HEK293T (cell line): ENCODE measurements around the gene FGFR2.

Source experiments
- ELF4 ChIP-seq: fragments of 450-650 bp; IDR thresholded peaks from 2 replicates; pipeline ENCODE4 v1.6.1; 2017; ENCODE audit warnings: antibody characterized with exemption
- ZNF384 ChIP-seq: fragments of 450-650 bp; IDR thresholded peaks from 2 replicates; pipeline ENCODE4 v1.6.1; 2016

DNA sequence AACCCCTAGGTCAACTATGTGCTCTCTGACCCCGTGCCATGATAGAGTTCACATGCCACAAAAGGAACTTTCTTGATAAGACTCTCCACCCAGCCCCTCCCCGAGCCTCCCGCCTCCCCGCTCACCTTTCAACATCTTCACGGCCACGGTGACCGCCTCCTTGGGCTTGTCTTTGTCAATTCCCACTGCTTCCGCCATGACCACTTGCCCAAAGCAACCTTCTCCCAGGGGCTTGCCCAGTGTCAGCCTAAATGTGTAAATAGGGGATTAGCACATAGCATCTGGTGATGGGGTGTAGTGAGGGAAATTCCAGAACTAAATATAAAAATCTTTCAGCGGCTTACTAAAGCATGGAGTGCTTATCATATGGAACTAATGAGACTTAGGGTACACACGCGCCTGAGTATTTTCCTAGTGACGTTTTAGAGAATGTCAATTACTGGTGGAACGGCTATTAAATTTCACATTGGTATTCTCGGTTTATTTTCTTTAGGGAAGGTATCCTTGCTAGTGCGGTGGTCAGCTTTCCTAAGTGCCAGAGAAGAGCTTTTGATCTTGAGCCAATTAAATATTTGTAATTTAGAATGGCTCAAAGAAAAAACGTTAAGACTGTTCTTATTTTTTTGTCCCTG is 97.4 kb downstream of the FGFR2 start:
- TF ChIP-seq ZNF384 (no peak), ELF4 (no peak)
